Endodermal cell (in vitro differentiated cells): ENCODE data around the gene CLSTN1. TPM values are rescaled to one million over a fixed set of nuclear protein-coding genes. Genes with fewer than 3 reads are reported as not detected.

Source experiments
- DNase-seq: peaks from one replicate; pipeline ENCODE4 v3.0.0-alpha.2; 2017
- H3K27ac ChIP-seq: 2 replicates; pipeline ENCODE4 v1.5.1; 2013; ENCODE audit warnings: mild to moderate bottlenecking, low read depth, low read length, moderate library complexity
- H3K27me3 ChIP-seq: 2 replicates; pipeline ENCODE4 v1.6.1; 2013; ENCODE audit warnings: mild to moderate bottlenecking, low read length, moderate library complexity; ENCODE audit not compliant: insufficient read depth, control insufficient read depth, poor library complexity, severe bottlenecking
- H3K36me3 ChIP-seq: 2 replicates; pipeline ENCODE4 v1.7.0; 2013; ENCODE audit warnings: mild to moderate bottlenecking, low read length, moderate library complexity; ENCODE audit not compliant: control insufficient read depth, insufficient read depth
- H3K4me1 ChIP-seq: one replicate; pipeline ENCODE4 v1.7.0; 2013; ENCODE audit warnings: low read length; ENCODE audit not compliant: control insufficient read depth, insufficient read depth
- H3K4me3 ChIP-seq: 2 replicates; pipeline ENCODE4 v1.5.1; 2013; ENCODE audit warnings: mild to moderate bottlenecking, low read length, moderate library complexity
- H3K9ac ChIP-seq: 2 replicates; pipeline ENCODE4 v1.6.1; 2013; ENCODE audit warnings: mild to moderate bottlenecking, low read length, moderate library complexity; ENCODE audit not compliant: poor library complexity, severe bottlenecking; ENCODE audit errors: extremely low read depth
- H3K9me3 ChIP-seq: 2 replicates; pipeline ENCODE4 v1.6.1; 2013; ENCODE audit warnings: mild to moderate bottlenecking, low read length, moderate library complexity; ENCODE audit not compliant: control insufficient read depth
- H3K27ac Mint-ChIP-seq: 2 replicates; pipeline ENCODE4 v1.8.0; 2020; ENCODE audit warnings: mixed read lengths
- H3K27me3 Mint-ChIP-seq: 2 replicates; pipeline ENCODE4 v1.8.0; 2021; ENCODE audit warnings: mild to moderate bottlenecking, mixed read lengths; ENCODE audit not compliant: insufficient read depth
- H3K36me3 Mint-ChIP-seq: 2 replicates; pipeline ENCODE4 v1.8.0; 2020; ENCODE audit warnings: low read depth, mixed read lengths
- H3K4me1 Mint-ChIP-seq: 2 replicates; pipeline ENCODE4 v1.8.0; 2020; ENCODE audit warnings: mixed read lengths
- H3K4me3 Mint-ChIP-seq: 2 replicates; pipeline ENCODE4 v1.8.0; 2020; ENCODE audit warnings: mild to moderate bottlenecking, moderate library complexity, mixed read lengths
- H3K9me3 Mint-ChIP-seq: 2 replicates; pipeline ENCODE4 v1.8.0; 2020; ENCODE audit warnings: mild to moderate bottlenecking, mixed read lengths
- WGBS, 2 experiments: methylation state at CpG; one replicate each; pipeline versions ENCODE4 v1.1.5 to v1.1.7; 2013; ENCODE audit warnings: missing lambda C conversion rate in 2 of 2, mixed read lengths in 1 of 2; ENCODE audit not compliant: insufficient coverage in 1 of 2, insufficient read length in 1 of 2; 5-methylcytosine and 5-hydroxymethylcytosine counted together
- total RNA-seq, 2 donors: library from RNA; stranded (reverse); fragmentation: NEBNext Ultra II Directional in 1 of 2; extraction: Animal tissue kit (Norgen Biotek cat#: 25700) in 1 of 2; gene quantifications; 2 replicates in 1 of 2; 3 replicates in 1 of 2; pipeline ENCODE4 v1.2.1, GENCODE V29; 2021
- TF ChIP-seq, protein P1 (sequence below): fragments of 200-600 bp; sonication (generic); conservative IDR thresholded peaks from 2 replicates; pipeline ENCODE4 v1.5.0; 2021; ENCODE audit warnings: antibody characterized with exemption, mild to moderate bottlenecking

The CLSTN1 gene
- total RNA-seq, 2 donors from 2014 or later = 96.6 to 116 TPM

DNA sequence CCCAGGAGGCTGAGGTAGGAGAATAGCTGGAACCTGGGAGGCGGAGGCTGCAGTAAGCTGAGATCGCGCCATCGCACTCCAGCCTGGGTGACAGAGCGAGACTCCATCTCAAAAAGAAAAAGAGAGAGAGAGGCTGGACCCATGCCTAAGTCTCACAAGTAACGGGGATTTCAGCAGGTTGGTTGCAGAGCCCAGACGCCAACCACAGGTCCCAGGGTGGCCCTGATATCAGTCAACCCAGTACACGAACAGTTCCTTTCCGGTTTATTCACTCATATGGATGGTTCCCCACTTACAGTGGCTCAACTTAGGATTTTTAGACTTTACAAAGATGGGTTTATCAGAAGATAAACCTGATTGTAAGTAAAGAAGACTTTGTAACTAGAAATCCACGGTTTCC lies 40.9 kb downstream of the CLSTN1 start:
- TF ChIP-seq, protein P1, sequence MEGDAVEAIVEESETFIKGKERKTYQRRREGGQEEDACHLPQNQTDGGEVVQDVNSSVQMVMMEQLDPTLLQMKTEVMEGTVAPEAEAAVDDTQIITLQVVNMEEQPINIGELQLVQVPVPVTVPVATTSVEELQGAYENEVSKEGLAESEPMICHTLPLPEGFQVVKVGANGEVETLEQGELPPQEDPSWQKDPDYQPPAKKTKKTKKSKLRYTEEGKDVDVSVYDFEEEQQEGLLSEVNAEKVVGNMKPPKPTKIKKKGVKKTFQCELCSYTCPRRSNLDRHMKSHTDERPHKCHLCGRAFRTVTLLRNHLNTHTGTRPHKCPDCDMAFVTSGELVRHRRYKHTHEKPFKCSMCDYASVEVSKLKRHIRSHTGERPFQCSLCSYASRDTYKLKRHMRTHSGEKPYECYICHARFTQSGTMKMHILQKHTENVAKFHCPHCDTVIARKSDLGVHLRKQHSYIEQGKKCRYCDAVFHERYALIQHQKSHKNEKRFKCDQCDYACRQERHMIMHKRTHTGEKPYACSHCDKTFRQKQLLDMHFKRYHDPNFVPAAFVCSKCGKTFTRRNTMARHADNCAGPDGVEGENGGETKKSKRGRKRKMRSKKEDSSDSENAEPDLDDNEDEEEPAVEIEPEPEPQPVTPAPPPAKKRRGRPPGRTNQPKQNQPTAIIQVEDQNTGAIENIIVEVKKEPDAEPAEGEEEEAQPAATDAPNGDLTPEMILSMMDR = no peak
- no peaks in the 10 kb centered on the region for H3K4me1 Mint-ChIP-seq
- DNase-seq = no peak
- no peak overlapping the region for H3K4me3 Mint-ChIP-seq
- no peaks in the 10 kb centered on the region for H3K27me3 ChIP-seq
- no peaks in the 10 kb centered on the region for H3K9me3 ChIP-seq
- H3K36me3 ChIP-seq = no peaks in the 10 kb centered on the region
- H3K27me3 Mint-ChIP-seq = no peaks in the 10 kb centered on the region
- H3K27ac ChIP-seq = no peak overlapping the region
- H3K9me3 Mint-ChIP-seq = no peaks in the 10 kb centered on the region
- H3K9ac ChIP-seq = no peak overlapping the region
- 92 to 97% methylated on average over 9 to 10 of the region's 10 CpGs for WGBS, 2 experiments
- H3K4me1 ChIP-seq = no peaks in the 10 kb centered on the region
- no peak overlapping the region for H3K27ac Mint-ChIP-seq
- H3K4me3 ChIP-seq = no peak overlapping the region
- no peaks in the 10 kb centered on the region for H3K36me3 Mint-ChIP-seq

DNA sequence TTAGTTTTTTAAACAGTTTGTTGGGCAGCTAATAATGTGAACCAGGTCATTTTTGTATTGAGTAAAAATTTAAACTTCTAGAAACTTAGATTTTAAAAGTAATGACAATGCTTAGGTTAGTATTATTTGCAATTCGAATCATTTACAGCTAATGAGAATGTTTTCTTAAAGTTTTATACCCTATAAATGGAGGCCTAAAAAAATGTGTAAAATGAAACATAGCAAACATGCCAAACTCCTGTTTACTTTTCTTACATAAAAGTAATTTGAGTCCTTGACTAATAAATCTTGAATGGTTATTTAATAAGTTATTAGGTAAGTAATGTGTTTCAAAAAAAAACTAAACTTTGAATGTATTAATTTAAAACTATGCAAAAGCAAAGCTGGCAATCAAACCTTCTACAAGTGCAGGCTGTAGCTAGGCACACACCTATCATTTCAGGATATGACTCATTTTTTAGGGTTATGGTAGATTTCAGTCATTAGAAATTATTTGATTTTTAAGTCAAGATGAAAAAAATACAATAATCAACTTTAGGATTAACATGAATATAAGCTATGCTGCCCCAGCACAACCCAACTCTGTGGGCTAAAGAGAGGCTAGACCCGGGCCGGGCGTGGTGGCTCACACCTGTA lies 41.5 kb downstream of the CLSTN1 start:
- Histone ChIP-seq H3K4me3 (no peak overlapping the region), H3K36me3 (no peaks in the 10 kb centered on the region), H3K27ac (no peak overlapping the region), H3K4me1 (no peaks in the 10 kb centered on the region), H3K9ac (no peak overlapping the region), H3K27me3 (no peaks in the 10 kb centered on the region), H3K9me3 (no peaks in the 10 kb centered on the region)
- Mint-ChIP-seq H3K36me3 (peaks cover 3% of the 10 kb centered on the region), H3K4me3 (no peak overlapping the region), H3K27ac (no peak overlapping the region), H3K4me1 (no peaks in the 10 kb centered on the region), H3K9me3 (no peaks in the 10 kb centered on the region), H3K27me3 (no peaks in the 10 kb centered on the region)
- TF ChIP-seq, protein P1 = no peak
- WGBS, 2 experiments = 82 to 95% methylated on average over 3 of the region's 4 CpGs
- DNase-seq = no peak

DNA sequence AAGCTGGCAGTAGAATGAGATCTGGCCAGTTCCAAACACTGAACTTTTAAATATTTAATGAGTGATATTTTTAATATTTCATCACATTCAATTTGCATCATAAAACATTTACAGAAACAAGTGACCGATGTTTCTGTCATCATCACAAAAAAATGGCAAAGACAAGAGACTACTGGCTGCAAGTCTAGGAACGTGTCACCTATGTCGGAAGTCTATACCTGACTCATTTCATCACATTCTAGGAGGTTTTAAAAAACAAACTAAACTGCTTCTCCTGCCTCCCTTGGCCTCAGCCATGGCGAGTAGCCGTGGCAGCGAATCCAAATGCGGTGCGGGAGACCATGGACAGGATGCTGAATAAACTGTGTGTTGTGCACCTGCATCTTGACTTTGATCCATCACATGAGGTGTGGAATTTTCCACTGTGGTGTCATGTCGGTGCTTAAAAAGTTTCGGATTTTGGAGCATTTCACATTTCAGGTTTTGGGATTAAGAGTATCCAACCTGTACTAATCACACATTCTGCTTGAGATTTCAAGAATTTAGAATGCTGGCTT lies 43.1 kb downstream of the CLSTN1 start:
- H3K36me3 ChIP-seq = peaks cover under 1% of the 10 kb centered on the region
- 93 to 96% methylated on average over 8 to 10 of the region's 10 CpGs for WGBS, 2 experiments
- no peaks in the 10 kb centered on the region for H3K27me3 Mint-ChIP-seq
- H3K4me1 Mint-ChIP-seq = no peaks in the 10 kb centered on the region
- peaks cover 9% of the 10 kb centered on the region for H3K36me3 Mint-ChIP-seq
- H3K27me3 ChIP-seq = no peaks in the 10 kb centered on the region
- H3K4me3 ChIP-seq = no peak overlapping the region
- H3K27ac Mint-ChIP-seq = no peak overlapping the region
- no peaks in the 10 kb centered on the region for H3K9me3 Mint-ChIP-seq
- no peaks in the 10 kb centered on the region for H3K4me1 ChIP-seq
- no peak for DNase-seq
- no peak overlapping the region for H3K4me3 Mint-ChIP-seq
- TF ChIP-seq, protein P1 = no peak
- H3K9ac ChIP-seq = no peak overlapping the region
- H3K27ac ChIP-seq = no peak overlapping the region
- no peaks in the 10 kb centered on the region for H3K9me3 ChIP-seq
